SU-DHL-6 (cell line): Measurements from ENCODE around the gene C10orf71.
A peak's percentile ranks its signal among the peaks of the same experiment; 100 is the strongest.

Source experiments
- H2AFZ ChIP-seq: fragments of 200-600 bp; sonication (generic); 2 replicates; pipeline ENCODE4 v1.6.1; 2014; ENCODE audit warnings: low read depth, mild to moderate bottlenecking, moderate library complexity, mixed read lengths, antibody characterized with exemption, low read length; ENCODE audit not compliant: severe bottlenecking
- H3F3A ChIP-seq: fragments of 200-600 bp; shearing (Covaris generic); 2 replicates; pipeline ENCODE4 v1.6.0; 2016; ENCODE audit warnings: antibody characterized with exemption, mild to moderate bottlenecking; ENCODE audit not compliant: insufficient read depth
- H3K27ac ChIP-seq: fragments of 200-600 bp; sonication (generic); 2 replicates; pipeline ENCODE4 v1.5.1; 2016; ENCODE audit warnings: low read depth, mild to moderate bottlenecking, low read length, moderate library complexity, mixed read lengths
- H3K27me3 ChIP-seq: fragments of 200-600 bp; sonication (generic), shearing (Covaris generic); 2 replicates; pipeline ENCODE4 v1.6.0; 2014; ENCODE audit warnings: mild to moderate bottlenecking, low read length
- H3K36me3 ChIP-seq: fragments of 200-600 bp; sonication (generic); 2 replicates; pipeline ENCODE4 v1.6.1; 2014; ENCODE audit warnings: mild to moderate bottlenecking, low read length, mixed read lengths
- H3K4me2 ChIP-seq: fragments of 300-600, 200-600 bp; shearing (Covaris generic), sonication (generic); 2 replicates; pipeline ENCODE4 v1.6.0; 2014; ENCODE audit warnings: low read length, low read depth, mild to moderate bottlenecking; ENCODE audit not compliant: poor library complexity, severe bottlenecking
- H3K4me3 ChIP-seq: fragments of 200-600 bp; sonication (generic); 2 replicates; pipeline ENCODE4 v1.5.1; 2014; ENCODE audit warnings: antibody characterized with exemption, low read length, mild to moderate bottlenecking, mixed read lengths; ENCODE audit not compliant: insufficient read depth, poor library complexity, severe bottlenecking
- H3K79me2 ChIP-seq: fragments of 200-600 bp; sonication (generic); 2 replicates; pipeline ENCODE4 v1.6.1; 2014; ENCODE audit warnings: mild to moderate bottlenecking, low read length, moderate library complexity; ENCODE audit not compliant: insufficient read depth
- H3K9ac ChIP-seq: fragments of 200-600 bp; sonication (generic); 2 replicates; pipeline ENCODE4 v1.7.0; 2014; ENCODE audit warnings: mild to moderate bottlenecking, low read length
- H3K9me2 ChIP-seq: fragments of 200-600 bp; sonication (generic); replicated peaks from 2 replicates; pipeline ENCODE4 v1.6.1; 2014; ENCODE audit warnings: low read length; ENCODE audit not compliant: insufficient read depth
- H3K9me3 ChIP-seq: fragments of 200-600 bp; sonication (generic); 2 replicates; pipeline ENCODE4 v1.6.1; 2014; ENCODE audit warnings: low read length, mixed read lengths; ENCODE audit not compliant: insufficient read depth
- H4K20me1 ChIP-seq: fragments of 200-600 bp; sonication (generic); 2 replicates; pipeline ENCODE4 v1.6.1; 2014; ENCODE audit warnings: low read depth, mild to moderate bottlenecking, antibody characterized with exemption, low read length, moderate library complexity, mixed read lengths
- CTCF ChIP-seq: fragments of 200-600 bp; sonication (generic); IDR thresholded peaks from one replicate; pipeline ENCODE4 v1.5.1; 2017; ENCODE audit warnings: antibody characterized with exemption, mild to moderate bottlenecking, low read length, moderate library complexity; ENCODE audit not compliant: insufficient read depth, poor library complexity, severe bottlenecking
- EZH2phosphoT487 ChIP-seq: fragments of 200-600 bp; sonication (generic), shearing (Covaris generic); conservative IDR thresholded peaks from 2 replicates; pipeline ENCODE4 v1.6.1; 2018; ENCODE audit warnings: mild to moderate bottlenecking, antibody characterized with exemption, low read length, moderate library complexity, mixed read lengths

The C10orf71 gene

GRCh38 chr10:49332768-49333167, 33.8 kb downstream of the C10orf71 start:
- no peak for TF ChIP-seq EZH2phosphoT487
- no peak overlapping the region for H3K4me2 ChIP-seq
- no peaks in the 10 kb centered on the region for H3K27me3 ChIP-seq
- H3K9me3 ChIP-seq: no peaks in the 10 kb centered on the region
- no peak overlapping the region for H3K27ac ChIP-seq
- H3F3A ChIP-seq: no peaks in the 10 kb centered on the region
- H3K79me2 ChIP-seq: no peaks in the 10 kb centered on the region
- no peak overlapping the region for H3K9ac ChIP-seq
- H2AFZ ChIP-seq: no peak overlapping the region
- H3K9me2 ChIP-seq: no peaks in the 10 kb centered on the region
- H3K4me3 ChIP-seq: no peak overlapping the region
- H4K20me1 ChIP-seq: no peaks in the 10 kb centered on the region
- H3K36me3 ChIP-seq: no peaks in the 10 kb centered on the region

GRCh38 chr10:49333192-49333591, 34.2 kb downstream of the C10orf71 start:
- Histone ChIP-seq H3K27ac (no peak overlapping the region), H3K27me3 (no peaks in the 10 kb centered on the region), H3K4me3 (no peak overlapping the region), H4K20me1 (no peaks in the 10 kb centered on the region), H3K36me3 (no peaks in the 10 kb centered on the region), H3K4me2 (no peak overlapping the region), H3K79me2 (no peaks in the 10 kb centered on the region), H3K9me3 (no peaks in the 10 kb centered on the region), H3K9ac (no peak overlapping the region), H2AFZ (no peak overlapping the region), H3K9me2 (no peaks in the 10 kb centered on the region), H3F3A (no peaks in the 10 kb centered on the region)
- TF ChIP-seq CTCF: no peak
- no peak for TF ChIP-seq EZH2phosphoT487

- no peak overlapping the region for H3K4me3 ChIP-seq
- no peaks in the 10 kb centered on the region for H3K79me2 ChIP-seq
- no peak overlapping the region for H3K4me2 ChIP-seq
- no peaks in the 10 kb centered on the region for H4K20me1 ChIP-seq
- no peaks in the 10 kb centered on the region for H3K27me3 ChIP-seq
- H3K27ac ChIP-seq: no peak overlapping the region
- H3K36me3 ChIP-seq: no peaks in the 10 kb centered on the region
- peak overlapping the region; percentile 21 for H2AFZ ChIP-seq
- H3K9me3 ChIP-seq: no peaks in the 10 kb centered on the region
- no peak overlapping the region for H3K9ac ChIP-seq
- TF ChIP-seq CTCF (no peak), EZH2phosphoT487 (no peak)
- H3K9me2 ChIP-seq: no peaks in the 10 kb centered on the region
- H3F3A ChIP-seq: no peaks in the 10 kb centered on the region
These were observed 36.0 kb downstream of the C10orf71 start for GRCh38 chr10:49334964-49335363.

GRCh38 chr10:49335364-49335972, 36.5 kb downstream of the C10orf71 start:
- H3K9ac ChIP-seq: no peak overlapping the region
- H3K9me3 ChIP-seq: no peaks in the 10 kb centered on the region
- no peaks in the 10 kb centered on the region for H3F3A ChIP-seq
- H3K4me2 ChIP-seq: no peak overlapping the region
- H2AFZ ChIP-seq: peak overlapping the region; percentile 21
- no peaks in the 10 kb centered on the region for H3K27me3 ChIP-seq
- no peak overlapping the region for H3K4me3 ChIP-seq
- no peaks in the 10 kb centered on the region for H3K79me2 ChIP-seq
- no peaks in the 10 kb centered on the region for H3K36me3 ChIP-seq
- no peak overlapping the region for H3K27ac ChIP-seq
- no peaks in the 10 kb centered on the region for H3K9me2 ChIP-seq
- H4K20me1 ChIP-seq: no peaks in the 10 kb centered on the region
- no peak for TF ChIP-seq EZH2phosphoT487
- no peak for TF ChIP-seq CTCF
